A375 (cell line): Measurements from ENCODE around the gene BTBD1. TPM values are rescaled to one million over a fixed set of nuclear protein-coding genes. Genes with fewer than 3 reads are reported as not detected.

ENCODE experiments used
- small RNA-seq: library from RNA; depleted of rRNA; stranded (forward); fragments of <200 nt; gene quantifications from one replicate; pipeline ENCODE3, GENCODE V24; 2014
- total RNA-seq: library from RNA; depleted of rRNA; stranded (reverse); fragments of >200 nt; shearing (Covaris generic); gene quantifications from 2 replicates; pipeline ENCODE4 v1.2.3, GENCODE V29; 2014; rRNA removed

BTBD1 gene
- total RNA-seq, result 57.0 and 61.5 TPM in 2 replicates

GRCh38 chr15:83066734-83067637 lies at the start of gene BTBD1:
Gene BTBD1 (minus strand): TSS chr15:83067252. CDS start chr15:83067151, 101 bp downstream.

DNA sequence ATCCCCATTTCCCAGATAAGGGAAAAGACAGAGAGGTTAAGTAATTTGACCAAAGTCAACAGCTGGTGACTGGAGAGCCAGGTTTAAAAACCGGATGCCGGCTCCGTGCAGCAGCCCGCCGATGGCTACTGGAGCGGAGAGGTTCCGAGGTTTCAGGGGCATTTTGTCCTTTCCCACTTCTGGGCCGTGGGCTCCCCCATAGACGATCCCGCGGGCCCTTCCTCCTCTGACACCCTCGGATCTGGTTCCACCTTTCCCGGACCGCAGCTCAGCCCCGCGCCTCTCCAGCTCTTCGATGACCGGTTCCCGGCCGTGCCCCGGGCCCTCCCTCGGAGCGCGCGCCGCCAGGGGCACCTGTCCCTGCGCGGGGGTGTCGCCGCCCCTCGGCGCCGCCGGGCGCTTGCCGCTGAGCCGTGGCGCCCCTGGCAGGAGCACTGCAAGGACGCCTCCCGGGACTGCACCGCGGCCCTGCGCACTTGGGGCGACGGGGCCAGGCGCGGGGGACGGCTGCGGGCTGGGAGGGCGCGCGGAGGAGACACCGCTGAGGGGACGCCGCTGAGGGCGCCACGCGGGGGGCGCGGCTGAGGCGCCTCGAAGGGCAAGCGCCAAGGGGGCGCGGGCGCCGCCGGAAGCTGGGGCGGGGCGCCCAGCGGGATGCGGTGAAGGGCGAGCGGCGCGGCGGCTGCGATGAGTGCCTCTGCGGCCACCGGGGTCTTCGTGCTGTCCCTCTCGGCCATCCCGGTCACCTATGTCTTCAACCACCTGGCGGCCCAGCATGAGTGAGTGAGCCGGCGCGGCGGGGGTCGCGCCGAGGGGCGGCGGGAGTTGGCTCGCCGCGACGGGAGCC lies 40.2 kb upstream of the BTBD1 start, which contains the start of gene TM6SF1:
TSS of gene TM6SF1 (plus strand) at position 652 of the 847 bp plus-strand sequence. CDS start at position 688, 36 bp downstream.

GRCh38 chr15:83011271-83012075 lies 55.6 kb downstream of the BTBD1 start, which contains the start of gene C15orf40:
Gene C15orf40 (minus strand): TSS chr15:83011639. CDS start chr15:83011607, 32 bp downstream.

GRCh38 chr15:82985688-82986441 lies 81.2 kb downstream of the BTBD1 start, which contains the start of gene RAMAC:
Gene RAMAC (plus strand): TSS chr15:82986210. CDS start chr15:82989019, 2,809 bp downstream.

Small RNA genes within 50 kb of the gene (small RNA-seq; reads per million reads assigned to genes)
- not detected for gene MIR4515

Other genes starting within 250 kb of the BTBD1 start
- 16.3 and 18.2 TPM in 2 replicates for gene HOMER2, start 114.5 kb downstream of the BTBD1 start, total RNA-seq
- gene RAMAC, start 81.0 kb downstream of the BTBD1 start, total RNA-seq, result 41.0 and 46.2 TPM in 2 replicates
- 14.2 and 17.8 TPM in 2 replicates for gene C15orf40, start 55.6 kb downstream of the BTBD1 start, total RNA-seq
- gene TM6SF1, start 40.4 kb upstream of the BTBD1 start, total RNA-seq, result not detected in 2 replicates
- gene HDGFL3, start 140.6 kb upstream of the BTBD1 start, total RNA-seq, result 49.9 and 90.2 TPM in 2 replicates
- gene BNC1, start 217.4 kb upstream of the BTBD1 start, total RNA-seq, result 2.3 and 3.1 TPM in 2 replicates